GM18868 (cell line): ENCODE results near the gene EXOC2.

Experiments
- ATAC-seq: cut with Tn5 transposase; IDR thresholded peaks from one replicate; pipeline ENCODE4 v1.9.1; 2021; ENCODE audit warnings: mild to moderate bottlenecking, moderate library complexity; ENCODE audit not compliant: unreplicated experiment

The EXOC2 gene

DNA sequence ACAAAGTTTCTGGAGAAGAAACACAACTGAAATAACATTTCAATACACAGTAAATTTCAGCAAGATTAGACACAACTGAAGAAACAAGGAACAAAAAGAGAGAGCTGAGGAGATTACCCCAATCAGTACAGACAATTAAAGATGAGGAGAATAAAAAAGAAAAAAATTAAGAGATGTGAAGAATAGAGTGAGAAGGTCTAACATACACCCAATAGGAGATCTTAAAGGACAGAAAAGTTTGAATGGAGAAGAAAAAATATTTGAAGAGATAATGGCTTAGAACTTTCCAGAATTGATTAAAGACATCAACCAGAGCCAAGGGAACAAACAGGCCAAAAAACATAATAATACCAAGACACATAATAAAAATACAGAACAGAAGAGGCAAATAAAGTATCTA is 152.4 kb downstream of the EXOC2 start:
- no peak for ATAC-seq

- ATAC-seq: no peak
Observed at GRCh38 chr6:537114-537513, 155.8 kb downstream of the EXOC2 start.

DNA sequence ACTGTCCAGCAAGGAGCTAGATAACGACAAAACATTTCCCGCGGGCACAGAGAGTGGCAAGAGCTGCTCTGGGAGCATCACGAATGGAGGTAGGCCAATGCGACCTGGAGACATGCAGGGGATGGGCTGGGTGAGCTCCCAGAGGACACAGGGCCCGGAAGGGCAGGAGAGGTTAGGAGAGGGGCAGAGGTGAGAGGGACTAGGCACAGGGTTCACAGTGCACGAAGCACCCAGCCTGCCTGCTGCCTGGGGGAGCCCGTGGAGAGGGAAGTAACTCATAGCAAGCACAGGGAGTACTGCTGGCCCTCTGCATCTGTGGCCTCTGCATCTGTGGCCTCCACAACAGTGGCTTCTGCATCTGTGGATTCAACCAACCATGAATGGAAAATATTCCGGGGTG is 162.5 kb downstream of the EXOC2 start:
- ATAC-seq: no peak

DNA sequence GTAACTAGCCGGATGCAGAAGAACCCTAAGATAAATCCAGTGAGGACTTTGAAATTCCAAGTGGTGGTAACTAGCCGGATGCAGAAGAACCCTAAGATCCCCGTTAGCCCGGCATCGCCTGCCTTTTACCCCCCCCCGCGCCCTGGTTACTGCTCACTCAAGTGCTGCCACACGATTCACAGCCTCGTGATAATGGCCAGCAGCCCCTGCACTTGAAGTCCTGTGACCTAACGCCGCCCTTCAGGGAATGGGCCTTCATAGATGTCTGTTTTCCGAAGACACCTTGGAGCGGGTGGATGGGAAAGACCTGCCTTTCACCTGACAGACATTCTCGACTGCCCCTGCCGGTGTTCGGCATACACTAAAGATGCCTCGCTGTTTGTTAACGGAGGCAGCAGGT is 163.9 kb downstream of the EXOC2 start:
- ATAC-seq: no peak

GRCh38 chr6:527989-528673 is 164.8 kb downstream of the EXOC2 start:
- no peak for ATAC-seq

- no peak for ATAC-seq
Observed at GRCh38 chr6:524803-525202, 168.1 kb downstream of the EXOC2 start.

DNA sequence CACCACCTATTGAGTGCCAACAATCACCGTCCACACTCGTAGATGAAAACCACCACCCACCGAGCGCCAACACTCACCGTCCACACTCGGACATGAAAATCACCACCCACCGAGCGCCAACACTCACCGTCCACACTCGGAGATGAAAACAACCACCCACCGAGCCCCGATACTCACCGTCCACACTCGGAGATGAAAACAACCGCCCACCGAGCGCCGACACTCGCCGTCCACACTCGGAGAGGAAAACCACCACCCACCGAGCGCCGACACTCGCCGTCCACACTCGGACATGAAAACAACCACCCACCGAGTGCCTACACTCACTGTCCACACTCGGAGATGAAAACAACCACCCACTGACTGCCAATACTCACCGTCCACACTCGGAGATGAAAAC is 172.1 kb downstream of the EXOC2 start:
- no peak for ATAC-seq

DNA sequence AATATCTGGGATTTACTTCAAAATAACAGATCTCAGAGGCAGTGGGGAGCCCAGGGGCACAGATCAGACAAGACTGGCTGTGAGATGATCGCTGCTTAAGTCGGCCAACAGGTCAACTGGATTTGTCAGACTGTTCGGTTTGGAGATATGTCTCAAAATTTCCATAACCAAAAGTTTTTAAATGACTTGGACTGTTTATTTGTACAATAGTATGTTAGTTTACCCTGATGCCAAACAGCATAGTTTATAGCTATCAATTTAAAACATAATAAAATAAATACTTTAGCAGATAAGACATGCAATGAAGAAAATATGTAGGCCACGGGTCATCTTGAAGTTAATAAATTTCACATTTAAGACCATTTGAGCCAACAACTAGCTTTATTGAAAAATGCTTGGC is 174.7 kb downstream of the EXOC2 start:
- no peak for ATAC-seq

- no peak for ATAC-seq
Observed at GRCh38 chr6:516213-516612, 176.7 kb downstream of the EXOC2 start.

- ATAC-seq: no peak
Observed at GRCh38 chr6:515267-515666, 177.7 kb downstream of the EXOC2 start.

DNA sequence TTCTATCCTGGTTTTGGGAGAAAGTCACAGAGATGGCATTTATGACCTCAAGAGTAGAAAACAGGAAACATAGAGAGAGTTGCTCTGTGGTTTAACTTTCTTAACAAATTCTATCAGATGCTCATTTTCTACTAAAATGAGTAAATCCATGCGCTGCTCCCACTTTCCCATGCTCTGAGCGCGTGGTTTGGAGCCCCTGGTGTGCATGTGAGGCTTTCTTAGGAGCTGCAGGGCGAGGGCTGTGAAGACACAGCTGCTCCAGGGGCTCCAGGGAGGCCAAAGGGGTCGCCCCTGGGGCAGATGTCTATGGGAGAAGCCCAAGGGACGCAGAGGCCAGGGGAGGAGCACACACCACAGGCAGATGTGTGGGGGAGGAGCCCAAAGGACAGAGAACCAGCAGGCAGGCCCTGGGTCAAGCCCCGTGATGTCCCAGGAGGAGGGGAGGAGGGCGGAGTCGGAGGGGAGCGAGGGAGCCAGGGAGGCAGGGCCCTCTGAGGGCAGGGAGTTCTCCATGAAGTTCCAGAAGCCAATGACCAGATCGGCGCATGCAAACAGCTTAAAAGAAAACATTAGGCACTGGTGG is 178.5 kb downstream of the EXOC2 start:
- ATAC-seq: no peak

DNA sequence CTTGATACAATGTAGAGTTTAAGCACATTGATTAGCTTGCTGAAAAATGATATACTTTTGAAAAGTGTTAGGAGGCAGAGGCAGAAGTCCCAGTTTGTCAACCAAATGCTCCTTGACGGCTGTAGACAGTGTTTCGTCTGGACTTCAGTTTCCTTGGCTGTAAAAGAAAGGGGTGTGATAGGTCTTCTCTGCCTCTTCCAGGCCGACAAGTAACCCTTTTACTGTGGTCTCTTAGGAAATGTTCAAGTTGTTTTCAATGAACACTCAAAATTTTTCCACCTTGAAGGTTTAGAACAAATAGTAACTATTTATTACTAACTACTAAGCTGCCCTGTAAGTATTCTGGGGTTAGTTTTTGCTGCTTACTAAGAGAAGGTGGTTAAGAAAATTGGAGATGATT is 179.0 kb downstream of the EXOC2 start:
- no peak for ATAC-seq

DNA sequence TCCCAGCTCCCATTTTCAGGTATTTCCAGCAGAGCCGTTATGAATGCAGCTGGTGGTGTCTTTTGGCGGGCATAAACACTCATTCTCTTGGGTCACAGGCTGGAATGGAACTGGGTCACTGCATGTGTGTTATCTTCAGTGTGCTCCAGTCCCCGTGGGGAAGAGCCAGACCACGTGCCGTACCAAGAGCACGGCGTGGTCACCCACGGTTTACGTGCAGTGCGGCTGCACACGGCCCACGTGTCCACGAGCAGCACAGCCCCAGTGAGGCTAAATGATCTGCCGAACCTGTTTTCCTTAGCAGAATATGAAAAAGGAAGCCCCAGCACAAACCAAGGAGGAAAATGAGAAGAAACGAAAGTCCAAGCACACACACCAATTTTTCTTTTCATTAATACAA is 179.9 kb downstream of the EXOC2 start:
- ATAC-seq: no peak

- no peak for ATAC-seq
Observed at GRCh38 chr6:511488-512137, 181.3 kb downstream of the EXOC2 start.

DNA sequence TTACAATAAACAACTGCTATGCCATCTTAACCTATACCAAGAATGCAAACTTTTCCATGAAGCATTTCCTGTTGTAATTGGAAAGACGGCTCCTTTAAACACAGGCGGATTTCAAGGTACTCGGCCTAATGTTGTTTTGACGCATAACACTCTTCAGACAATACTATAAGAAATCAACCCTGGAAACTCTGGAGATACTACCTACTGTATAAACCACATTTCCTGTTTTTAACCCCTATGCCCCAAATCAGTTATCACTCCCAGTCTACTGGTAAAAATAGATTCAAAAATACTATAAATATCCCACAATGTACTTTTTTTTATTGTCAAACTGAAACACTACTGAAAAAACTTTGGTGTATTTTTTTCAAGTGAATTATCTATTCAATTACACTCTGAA is 183.3 kb downstream of the EXOC2 start:
- no peak for ATAC-seq

DNA sequence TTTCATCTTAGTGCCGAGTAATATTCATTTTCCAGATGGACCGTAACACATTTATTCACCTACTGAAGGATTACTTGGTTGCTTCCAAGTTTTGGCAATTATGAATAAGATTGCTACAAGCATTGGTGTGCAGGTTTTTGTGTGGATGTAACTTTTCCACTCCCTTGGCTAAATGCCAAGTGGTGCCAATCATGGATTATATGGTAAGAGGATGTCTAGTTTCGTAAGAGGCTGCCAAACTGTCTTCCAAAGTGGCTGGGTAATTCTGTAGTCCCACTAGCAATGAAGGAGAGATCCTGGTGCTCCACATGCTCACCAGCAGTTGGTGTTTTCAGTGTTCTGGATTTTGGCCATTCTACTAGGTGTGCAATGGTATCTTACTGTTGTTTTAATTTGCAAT is 184.3 kb downstream of the EXOC2 start:
- ATAC-seq: no peak

DNA sequence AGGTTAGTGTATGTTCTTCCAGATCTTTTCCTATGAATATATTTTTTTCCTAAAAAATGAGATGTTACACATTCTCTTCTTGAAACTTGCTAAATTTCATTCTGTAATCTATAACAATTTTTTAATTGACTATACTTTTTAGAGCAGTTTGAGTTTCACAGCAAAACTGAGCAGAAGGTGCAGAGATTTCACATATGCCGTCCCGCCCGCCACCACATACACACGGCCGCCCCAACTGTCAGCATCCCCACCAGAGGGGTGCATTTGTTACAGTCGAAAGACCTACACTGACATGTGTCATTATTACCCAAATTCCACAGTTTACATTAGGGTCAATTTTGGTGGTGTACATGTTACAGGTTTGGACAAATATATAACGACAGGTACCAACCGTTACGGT is 184.9 kb downstream of the EXOC2 start:
- no peak for ATAC-seq

- no peak for ATAC-seq
Observed at GRCh38 chr6:506920-507622, 185.9 kb downstream of the EXOC2 start.

GRCh38 chr6:506508-506907 is 186.4 kb downstream of the EXOC2 start:
- ATAC-seq: peak; percentile 36

GRCh38 chr6:505374-505773 is 187.6 kb downstream of the EXOC2 start:
- no peak for ATAC-seq

GRCh38 chr6:504446-504980 is 188.4 kb downstream of the EXOC2 start:
- ATAC-seq: no peak
